K562 (cell line): ENCODE measurements around the gene NXF1. TPM values are rescaled to one million over a fixed set of nuclear protein-coding genes. Genes with fewer than 3 reads are reported as not detected.

ENCODE experiments used
- ARID1B ChIP-seq: fragments of 450-650 bp; IDR thresholded peaks from 2 replicates; pipeline ENCODE4 v1.6.1; 2016; ENCODE audit warnings: antibody characterized with exemption, mild to moderate bottlenecking, inconsistent platforms
- DDX20 ChIP-seq: fragments of 450-650 bp; IDR thresholded peaks from 2 replicates; pipeline ENCODE4 v1.6.1; 2016; ENCODE audit warnings: missing genetic modification characterization, low read depth, mild to moderate bottlenecking, missing compliant biosample characterization, moderate library complexity
- DPF2 ChIP-seq: fragments of 450-650 bp; IDR thresholded peaks from 2 replicates; pipeline ENCODE4 v1.6.1; 2016
- GABPB2 ChIP-seq: fragments of 250-450 bp; sonication (Bioruptor Pico); conservative IDR thresholded peaks from 2 replicates; pipeline ENCODE4 v1.5.1; 2021; ENCODE audit warnings: mild to moderate bottlenecking
- HMG20B ChIP-seq: fragments of 250-450 bp; sonication (Bioruptor Pico); IDR thresholded peaks from 2 replicates; pipeline ENCODE4 v1.5.0; 2021; ENCODE audit warnings: mild to moderate bottlenecking
- POLR2AphosphoS2 ChIP-seq: IDR thresholded peaks from 2 replicates; pipeline ENCODE4 v1.6.1; 2012; ENCODE audit warnings: low read length, improper control_type of control experiment
- ZNF12 ChIP-seq: sonication (generic); formaldehyde crosslinking; IDR thresholded peaks from 2 replicates; pipeline ENCODE4 v1.4.0; 2020; ENCODE audit warnings: mild to moderate bottlenecking, missing genetic modification reagents
- ZNF174 ChIP-seq: fragments of 250-450 bp; sonication (Bioruptor Pico); IDR thresholded peaks from 2 replicates; pipeline ENCODE4 v1.4.0; 2020; ENCODE audit warnings: mild to moderate bottlenecking
- polyA plus RNA-seq, 8 experiments: library from polyadenylated mRNA; depleted of rRNA in 4 of 8; stranded (reverse) in 5 of 8; unstranded in 3 of 8; fragments of >200 nt; fragmentation: Nextera tagmentation in 2 of 8; fragmentation: Illumina TruSeq in 1 of 8; extraction: Ambion mirVana in 2 of 8; extraction: Trizol in 1 of 8; gene quantifications; 2 replicates each; pipeline versions ENCODE4 v1.2.1 to v1.2.3, GENCODE V29; 2011 to 2014; ENCODE audit warnings: inconsistent platforms in 1 of 8, missing spikeins in 1 of 8
- total RNA-seq, 7 experiments: library from RNA; depleted of rRNA in 6 of 7; stranded (reverse); fragments of >200 nt in 6 of 7; fragmentation: Illumina TruSeq in 2 of 7; extraction: Trizol in 2 of 7; gene quantifications; 2 replicates each; pipeline versions ENCODE4 v1.2.1 to v1.2.3, GENCODE V29; 2011 to 2021; ENCODE audit warnings: low replicate concordance in 1 of 7
- TF ChIP-seq, protein P1 (sequence below): fragments of 250-450 bp; sonication (Bioruptor Pico); IDR thresholded peaks from 2 replicates; pipeline ENCODE4 v1.4.0; 2020
- TF ChIP-seq, protein P2 (sequence below): fragments of 450-650 bp; conservative IDR thresholded peaks from 2 replicates; pipeline ENCODE4 v1.6.1; 2016; ENCODE audit warnings: missing genetic modification characterization, low read depth, mild to moderate bottlenecking, control low read depth, missing compliant biosample characterization
- TF ChIP-seq, protein P3 (sequence below): fragments of 450-650 bp; IDR thresholded peaks from 2 replicates; pipeline ENCODE4 v1.6.1; 2016; ENCODE audit warnings: mild to moderate bottlenecking
- TF ChIP-seq, protein P4 (sequence below): fragments of 450-650 bp; formaldehyde crosslinking; IDR thresholded peaks from 2 replicates; pipeline ENCODE4 v1.4.0; 2020; ENCODE audit warnings: mild to moderate bottlenecking, moderate library complexity
- TF ChIP-seq, protein P5 (sequence below): fragments of 250-450 bp; sonication (Bioruptor Pico); IDR thresholded peaks from 2 replicates; pipeline ENCODE4 v1.5.0; 2020; ENCODE audit warnings: mild to moderate bottlenecking, borderline replicate concordance

Gene NXF1
- total and polyA plus RNA-seq, 9 of the 15 experiments (the other 6 are each of a cell fraction or from before 2014, with no cell fraction given): 18.1 to 98.3 (median 35.8) TPM

DNA sequence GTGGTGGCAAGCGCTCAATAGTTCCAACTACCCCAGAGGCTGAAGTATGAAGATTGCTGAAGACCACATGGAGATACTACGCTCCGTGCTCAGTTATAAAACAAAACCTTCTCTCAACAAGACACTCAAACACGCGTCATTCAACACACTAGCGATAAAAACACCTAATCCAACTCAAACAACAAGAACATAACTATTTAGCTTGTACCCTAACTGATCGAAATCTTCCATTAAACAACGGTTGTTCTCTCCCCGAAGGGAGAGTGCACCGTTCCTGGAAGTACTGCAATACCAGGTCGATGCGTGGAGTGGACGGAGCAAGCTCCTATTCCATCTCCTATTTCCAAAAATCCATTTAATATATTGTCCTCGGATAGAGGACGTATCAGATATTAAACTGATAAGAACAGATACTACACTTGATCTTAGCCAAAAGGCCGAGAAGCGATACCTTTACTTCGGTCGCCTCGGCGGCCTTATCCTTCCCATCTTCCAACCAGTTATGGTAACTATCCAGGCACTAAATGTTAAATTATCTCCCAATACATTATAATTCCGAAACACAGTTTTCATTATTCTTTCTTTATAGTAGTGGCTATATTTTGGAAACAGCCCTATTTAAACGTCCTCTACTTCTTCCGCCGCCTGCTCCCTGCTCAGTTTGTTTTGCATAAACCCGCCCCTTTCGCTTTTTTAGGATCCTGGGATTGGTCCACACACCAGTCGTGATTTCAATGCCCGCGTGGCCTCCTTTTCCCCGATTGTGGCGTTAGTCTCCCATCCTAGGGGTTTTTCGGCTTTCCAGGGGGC lies 36.3 kb upstream of the NXF1 start (continued):
- TF ChIP-seq, protein P1, sequence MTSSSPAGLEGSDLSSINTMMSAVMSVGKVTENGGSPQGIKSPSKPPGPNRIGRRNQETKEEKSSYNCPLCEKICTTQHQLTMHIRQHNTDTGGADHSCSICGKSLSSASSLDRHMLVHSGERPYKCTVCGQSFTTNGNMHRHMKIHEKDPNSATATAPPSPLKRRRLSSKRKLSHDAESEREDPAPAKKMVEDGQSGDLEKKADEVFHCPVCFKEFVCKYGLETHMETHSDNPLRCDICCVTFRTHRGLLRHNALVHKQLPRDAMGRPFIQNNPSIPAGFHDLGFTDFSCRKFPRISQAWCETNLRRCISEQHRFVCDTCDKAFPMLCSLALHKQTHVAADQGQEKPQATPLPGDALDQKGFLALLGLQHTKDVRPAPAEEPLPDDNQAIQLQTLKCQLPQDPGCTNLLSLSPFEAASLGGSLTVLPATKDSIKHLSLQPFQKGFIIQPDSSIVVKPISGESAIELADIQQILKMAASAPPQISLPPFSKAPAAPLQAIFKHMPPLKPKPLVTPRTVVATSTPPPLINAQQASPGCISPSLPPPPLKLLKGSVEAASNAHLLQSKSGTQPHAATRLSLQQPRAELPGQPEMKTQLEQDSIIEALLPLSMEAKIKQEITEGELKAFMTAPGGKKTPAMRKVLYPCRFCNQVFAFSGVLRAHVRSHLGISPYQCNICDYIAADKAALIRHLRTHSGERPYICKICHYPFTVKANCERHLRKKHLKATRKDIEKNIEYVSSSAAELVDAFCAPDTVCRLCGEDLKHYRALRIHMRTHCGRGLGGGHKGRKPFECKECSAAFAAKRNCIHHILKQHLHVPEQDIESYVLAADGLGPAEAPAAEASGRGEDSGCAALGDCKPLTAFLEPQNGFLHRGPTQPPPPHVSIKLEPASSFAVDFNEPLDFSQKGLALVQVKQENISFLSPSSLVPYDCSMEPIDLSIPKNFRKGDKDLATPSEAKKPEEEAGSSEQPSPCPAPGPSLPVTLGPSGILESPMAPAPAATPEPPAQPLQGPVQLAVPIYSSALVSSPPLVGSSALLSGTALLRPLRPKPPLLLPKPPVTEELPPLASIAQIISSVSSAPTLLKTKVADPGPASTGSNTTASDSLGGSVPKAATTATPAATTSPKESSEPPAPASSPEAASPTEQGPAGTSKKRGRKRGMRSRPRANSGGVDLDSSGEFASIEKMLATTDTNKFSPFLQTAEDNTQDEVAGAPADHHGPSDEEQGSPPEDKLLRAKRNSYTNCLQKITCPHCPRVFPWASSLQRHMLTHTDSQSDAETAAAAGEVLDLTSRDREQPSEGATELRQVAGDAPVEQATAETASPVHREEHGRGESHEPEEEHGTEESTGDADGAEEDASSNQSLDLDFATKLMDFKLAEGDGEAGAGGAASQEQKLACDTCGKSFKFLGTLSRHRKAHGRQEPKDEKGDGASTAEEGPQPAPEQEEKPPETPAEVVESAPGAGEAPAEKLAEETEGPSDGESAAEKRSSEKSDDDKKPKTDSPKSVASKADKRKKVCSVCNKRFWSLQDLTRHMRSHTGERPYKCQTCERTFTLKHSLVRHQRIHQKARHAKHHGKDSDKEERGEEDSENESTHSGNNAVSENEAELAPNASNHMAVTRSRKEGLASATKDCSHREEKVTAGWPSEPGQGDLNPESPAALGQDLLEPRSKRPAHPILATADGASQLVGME (CRISPR knock-in tag): peak; percentile 97
- TF ChIP-seq, protein P2, sequence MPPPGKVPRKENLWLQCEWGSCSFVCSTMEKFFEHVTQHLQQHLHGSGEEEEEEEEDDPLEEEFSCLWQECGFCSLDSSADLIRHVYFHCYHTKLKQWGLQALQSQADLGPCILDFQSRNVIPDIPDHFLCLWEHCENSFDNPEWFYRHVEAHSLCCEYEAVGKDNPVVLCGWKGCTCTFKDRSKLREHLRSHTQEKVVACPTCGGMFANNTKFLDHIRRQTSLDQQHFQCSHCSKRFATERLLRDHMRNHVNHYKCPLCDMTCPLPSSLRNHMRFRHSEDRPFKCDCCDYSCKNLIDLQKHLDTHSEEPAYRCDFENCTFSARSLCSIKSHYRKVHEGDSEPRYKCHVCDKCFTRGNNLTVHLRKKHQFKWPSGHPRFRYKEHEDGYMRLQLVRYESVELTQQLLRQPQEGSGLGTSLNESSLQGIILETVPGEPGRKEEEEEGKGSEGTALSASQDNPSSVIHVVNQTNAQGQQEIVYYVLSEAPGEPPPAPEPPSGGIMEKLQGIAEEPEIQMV (tag): 0 out of 2 replicates have a peak, but pooled peaks have one; percentile 6
- TF ChIP-seq GABPB2 (CRISPR knock-in tag) (peak; percentile 100), ZNF174 (CRISPR knock-in tag) (peak; percentile 98), HMG20B (CRISPR knock-in tag) (peak; percentile 100), DPF2 (peak; percentile 91), ARID1B (peak; percentile 84), POLR2AphosphoS2 (peak; percentile 100), ZNF12 (CRISPR knock-in tag) (peak; percentile 16; the same call in 1 of the 2 replicates), DDX20 (peak; percentile 71)
- TF ChIP-seq, protein P3, sequence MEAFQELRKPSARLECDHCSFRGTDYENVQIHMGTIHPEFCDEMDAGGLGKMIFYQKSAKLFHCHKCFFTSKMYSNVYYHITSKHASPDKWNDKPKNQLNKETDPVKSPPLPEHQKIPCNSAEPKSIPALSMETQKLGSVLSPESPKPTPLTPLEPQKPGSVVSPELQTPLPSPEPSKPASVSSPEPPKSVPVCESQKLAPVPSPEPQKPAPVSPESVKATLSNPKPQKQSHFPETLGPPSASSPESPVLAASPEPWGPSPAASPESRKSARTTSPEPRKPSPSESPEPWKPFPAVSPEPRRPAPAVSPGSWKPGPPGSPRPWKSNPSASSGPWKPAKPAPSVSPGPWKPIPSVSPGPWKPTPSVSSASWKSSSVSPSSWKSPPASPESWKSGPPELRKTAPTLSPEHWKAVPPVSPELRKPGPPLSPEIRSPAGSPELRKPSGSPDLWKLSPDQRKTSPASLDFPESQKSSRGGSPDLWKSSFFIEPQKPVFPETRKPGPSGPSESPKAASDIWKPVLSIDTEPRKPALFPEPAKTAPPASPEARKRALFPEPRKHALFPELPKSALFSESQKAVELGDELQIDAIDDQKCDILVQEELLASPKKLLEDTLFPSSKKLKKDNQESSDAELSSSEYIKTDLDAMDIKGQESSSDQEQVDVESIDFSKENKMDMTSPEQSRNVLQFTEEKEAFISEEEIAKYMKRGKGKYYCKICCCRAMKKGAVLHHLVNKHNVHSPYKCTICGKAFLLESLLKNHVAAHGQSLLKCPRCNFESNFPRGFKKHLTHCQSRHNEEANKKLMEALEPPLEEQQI: no peak; the same call in 1 of the 2 replicates
- TF ChIP-seq, protein P4, sequence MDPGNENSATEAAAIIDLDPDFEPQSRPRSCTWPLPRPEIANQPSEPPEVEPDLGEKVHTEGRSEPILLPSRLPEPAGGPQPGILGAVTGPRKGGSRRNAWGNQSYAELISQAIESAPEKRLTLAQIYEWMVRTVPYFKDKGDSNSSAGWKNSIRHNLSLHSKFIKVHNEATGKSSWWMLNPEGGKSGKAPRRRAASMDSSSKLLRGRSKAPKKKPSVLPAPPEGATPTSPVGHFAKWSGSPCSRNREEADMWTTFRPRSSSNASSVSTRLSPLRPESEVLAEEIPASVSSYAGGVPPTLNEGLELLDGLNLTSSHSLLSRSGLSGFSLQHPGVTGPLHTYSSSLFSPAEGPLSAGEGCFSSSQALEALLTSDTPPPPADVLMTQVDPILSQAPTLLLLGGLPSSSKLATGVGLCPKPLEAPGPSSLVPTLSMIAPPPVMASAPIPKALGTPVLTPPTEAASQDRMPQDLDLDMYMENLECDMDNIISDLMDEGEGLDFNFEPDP: peak; percentile 99
- TF ChIP-seq, protein P5, sequence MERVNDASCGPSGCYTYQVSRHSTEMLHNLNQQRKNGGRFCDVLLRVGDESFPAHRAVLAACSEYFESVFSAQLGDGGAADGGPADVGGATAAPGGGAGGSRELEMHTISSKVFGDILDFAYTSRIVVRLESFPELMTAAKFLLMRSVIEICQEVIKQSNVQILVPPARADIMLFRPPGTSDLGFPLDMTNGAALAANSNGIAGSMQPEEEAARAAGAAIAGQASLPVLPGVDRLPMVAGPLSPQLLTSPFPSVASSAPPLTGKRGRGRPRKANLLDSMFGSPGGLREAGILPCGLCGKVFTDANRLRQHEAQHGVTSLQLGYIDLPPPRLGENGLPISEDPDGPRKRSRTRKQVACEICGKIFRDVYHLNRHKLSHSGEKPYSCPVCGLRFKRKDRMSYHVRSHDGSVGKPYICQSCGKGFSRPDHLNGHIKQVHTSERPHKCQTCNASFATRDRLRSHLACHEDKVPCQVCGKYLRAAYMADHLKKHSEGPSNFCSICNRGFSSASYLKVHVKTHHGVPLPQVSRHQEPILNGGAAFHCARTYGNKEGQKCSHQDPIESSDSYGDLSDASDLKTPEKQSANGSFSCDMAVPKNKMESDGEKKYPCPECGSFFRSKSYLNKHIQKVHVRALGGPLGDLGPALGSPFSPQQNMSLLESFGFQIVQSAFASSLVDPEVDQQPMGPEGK: peak; percentile 100
